NCI-H2227 (cell line): Measurements from ENCODE around the gene TAS2R60.

Experiments
- DNase-seq: peaks from one replicate; lab custom pipeline; 2025; ENCODE audit not compliant: unreplicated experiment; lab: John Stamatoyannopoulos, UW

The TAS2R60 gene

GRCh38 chr7:143437578-143437977 is 5.7 kb upstream of the TAS2R60 start:
- DNase-seq: no peak

DNA sequence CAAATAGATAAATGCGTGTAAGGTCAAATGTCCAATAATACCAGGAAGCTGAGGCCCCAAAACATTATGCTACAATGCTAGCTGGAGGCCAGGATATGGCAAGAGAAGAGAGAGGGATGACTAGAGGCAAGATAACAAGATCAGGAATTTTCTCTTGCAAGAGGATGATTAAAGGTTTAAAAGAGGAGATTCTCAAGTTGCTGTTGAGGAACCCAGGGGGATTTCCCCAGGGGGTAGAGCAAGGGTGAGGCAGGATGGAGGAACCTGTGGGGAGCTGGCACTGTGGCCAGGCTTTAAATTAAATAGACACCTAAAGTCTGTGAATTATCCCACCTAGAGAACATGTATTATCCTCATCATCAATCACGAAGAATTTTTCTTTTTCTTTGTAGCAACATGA is 3.4 kb upstream of the TAS2R60 start:
- no peak for DNase-seq

GRCh38 chr7:143444063-143444782 is 970 bp downstream of the TAS2R60 start:
- no peak for DNase-seq

DNA sequence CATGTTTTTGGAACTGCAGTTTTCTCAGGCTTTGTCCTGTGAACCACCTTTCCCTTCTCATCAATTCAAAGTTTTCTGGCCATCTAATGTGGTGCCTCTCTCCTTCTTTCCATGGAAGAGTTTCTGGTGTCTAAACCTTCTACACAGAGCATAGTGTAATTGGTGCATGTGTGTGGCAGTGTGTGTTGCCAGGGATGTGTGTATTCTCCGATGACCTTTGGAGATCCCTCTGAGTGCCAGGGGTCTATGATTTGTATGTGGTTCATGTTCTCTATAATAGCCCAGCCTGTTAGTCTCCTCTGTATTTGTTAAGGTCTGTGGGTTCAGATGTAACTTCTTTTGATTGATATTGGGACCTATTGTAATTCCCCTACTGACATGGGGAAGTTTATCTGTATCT is 1.5 kb downstream of the TAS2R60 start:
- DNase-seq: no peak

GRCh38 chr7:143447466-143447865 is 4.2 kb downstream of the TAS2R60 start:
- no peak for DNase-seq

- DNase-seq: no peak
These were observed 5.2 kb downstream of the TAS2R60 start for GRCh38 chr7:143448429-143448828.

DNA sequence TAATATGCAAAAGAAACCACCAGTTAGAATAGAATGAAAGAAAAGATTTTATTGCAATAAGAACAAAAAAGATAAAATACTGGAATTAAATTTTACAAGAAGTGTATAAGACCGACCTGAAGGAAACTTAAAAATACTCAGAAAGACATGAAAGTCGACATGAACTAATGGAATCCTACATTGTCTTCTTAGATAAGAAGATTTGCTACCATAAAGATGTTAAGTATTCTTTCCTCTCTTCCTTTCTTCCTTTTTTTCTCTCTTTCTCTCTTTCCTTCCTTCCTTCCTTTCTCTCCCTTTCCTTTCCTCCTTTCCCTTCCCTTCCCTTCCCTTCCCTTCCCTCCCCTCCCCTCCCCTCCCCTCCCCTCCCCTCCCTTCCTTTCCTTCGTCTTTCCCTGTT is 6.5 kb downstream of the TAS2R60 start:
- no peak for DNase-seq

DNA sequence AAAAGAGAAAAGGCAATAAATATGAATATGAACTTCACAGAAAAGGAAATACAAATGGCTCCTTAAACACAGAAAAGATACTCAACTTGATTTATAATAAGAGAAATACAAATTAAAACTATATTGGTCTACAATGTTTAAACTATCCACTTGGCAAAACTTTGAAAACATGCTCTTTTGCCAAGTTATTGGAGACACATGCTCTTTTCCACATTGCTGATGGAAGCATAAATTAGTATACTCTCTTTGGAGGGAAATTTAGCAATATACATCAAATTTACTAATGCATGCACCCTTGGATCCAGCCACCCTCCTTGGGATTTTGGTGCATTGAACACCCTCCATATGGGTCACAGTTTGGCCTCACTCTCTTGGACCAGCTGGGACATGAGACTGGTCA is 7.9 kb downstream of the TAS2R60 start:
- DNase-seq: no peak

DNA sequence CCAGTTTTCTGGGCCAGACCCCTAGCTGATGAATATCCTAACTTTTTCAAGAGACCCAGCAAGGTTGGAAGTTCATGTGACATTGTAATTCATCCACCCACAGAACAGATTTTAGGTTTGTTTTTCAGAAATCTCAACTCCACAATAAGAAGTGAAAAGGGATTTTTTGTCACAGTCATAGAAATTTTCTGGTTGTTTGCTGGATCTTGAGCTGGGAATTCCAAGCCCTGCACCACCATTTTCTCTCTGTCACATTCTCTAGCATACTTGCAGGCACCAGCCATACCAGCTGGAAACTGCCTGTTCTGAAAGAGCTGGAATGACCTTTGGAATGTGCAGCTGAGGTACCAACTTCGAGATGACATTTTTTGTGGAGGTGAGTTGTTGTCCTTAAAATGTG is 8.5 kb downstream of the TAS2R60 start:
- DNase-seq: no peak

DNA sequence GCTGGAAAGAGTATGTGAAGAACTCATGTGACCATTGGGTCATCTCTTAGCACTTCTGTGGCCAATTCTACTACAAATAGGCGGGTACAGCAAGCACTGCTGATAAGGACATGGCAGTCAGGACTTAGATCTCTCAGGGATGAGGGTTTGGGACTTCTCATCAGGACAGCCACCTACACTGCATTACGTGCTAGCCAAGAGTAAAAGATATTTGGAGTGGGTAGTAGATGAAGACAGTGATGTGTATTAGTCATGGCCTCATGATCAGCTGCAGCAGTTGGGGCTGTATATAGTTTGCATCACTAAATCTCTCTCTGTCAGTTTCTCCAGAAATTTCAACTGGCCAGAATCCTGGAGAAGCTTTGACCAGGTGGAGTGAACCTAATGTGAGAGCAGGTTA is 9.2 kb downstream of the TAS2R60 start:
- no peak for DNase-seq

- no peak for DNase-seq
These were observed 10.9 kb downstream of the TAS2R60 start for GRCh38 chr7:143454091-143454680.

DNA sequence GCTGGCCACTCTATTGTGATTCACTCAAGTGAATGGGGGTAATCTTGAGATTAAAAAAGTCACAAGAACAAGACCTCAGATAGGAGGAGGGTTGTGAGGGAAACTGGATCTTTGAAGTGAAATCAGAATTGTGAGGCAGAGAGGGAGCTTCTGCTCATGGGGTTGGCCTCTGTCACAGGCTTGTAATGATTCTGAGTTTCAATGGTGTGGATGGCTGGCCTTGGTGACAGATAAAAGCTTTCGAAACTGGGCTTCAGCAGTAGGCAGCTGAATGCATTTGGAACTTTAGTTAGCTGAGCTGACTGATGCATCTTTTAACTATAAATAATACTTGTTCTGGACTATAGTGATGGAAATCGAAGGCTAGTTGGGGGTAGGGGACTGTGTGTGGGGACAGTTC is 12.2 kb downstream of the TAS2R60 start:
- no peak for DNase-seq

- no peak for DNase-seq
These were observed 12.7 kb downstream of the TAS2R60 start for GRCh38 chr7:143455942-143456341.

DNA sequence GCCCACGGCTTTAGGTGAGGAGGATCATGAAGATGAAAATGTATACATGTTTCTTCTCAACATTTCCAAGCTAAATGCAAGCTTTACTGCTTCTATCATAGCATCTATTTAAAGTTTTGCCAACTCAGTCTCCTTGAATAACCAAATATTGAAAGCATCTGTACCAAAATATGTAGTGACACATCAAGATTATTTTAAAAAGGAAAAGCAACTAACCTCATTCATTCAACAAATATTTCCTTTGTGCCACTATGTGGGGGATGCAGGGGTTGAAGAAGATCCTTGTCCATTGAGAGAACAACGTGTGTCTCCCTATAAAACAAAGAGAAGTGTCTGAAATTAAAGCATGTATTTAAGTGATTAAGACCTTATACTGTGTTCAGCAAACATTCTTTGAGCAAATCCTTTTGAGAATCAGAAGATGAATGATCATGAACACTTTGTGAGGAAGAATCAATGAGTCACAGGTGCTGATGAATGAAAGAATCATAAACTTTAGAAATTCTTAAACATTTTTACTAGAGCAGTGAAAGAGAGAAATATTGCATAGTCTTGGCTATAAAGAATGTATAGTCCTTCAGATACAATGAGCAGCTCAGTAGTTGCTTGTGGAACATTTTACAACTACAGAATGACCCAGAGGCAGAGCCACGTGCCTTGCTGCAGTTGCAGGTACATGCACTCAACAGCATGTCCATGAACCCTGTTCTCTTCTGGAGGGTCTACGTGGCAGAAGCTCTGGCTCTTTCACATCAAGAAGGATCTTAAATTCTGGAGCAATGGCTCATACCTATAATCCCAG is 13.9 kb downstream of the TAS2R60 start:
- DNase-seq: no peak

GRCh38 chr7:143458263-143458662 is 15.0 kb downstream of the TAS2R60 start:
- no peak for DNase-seq

DNA sequence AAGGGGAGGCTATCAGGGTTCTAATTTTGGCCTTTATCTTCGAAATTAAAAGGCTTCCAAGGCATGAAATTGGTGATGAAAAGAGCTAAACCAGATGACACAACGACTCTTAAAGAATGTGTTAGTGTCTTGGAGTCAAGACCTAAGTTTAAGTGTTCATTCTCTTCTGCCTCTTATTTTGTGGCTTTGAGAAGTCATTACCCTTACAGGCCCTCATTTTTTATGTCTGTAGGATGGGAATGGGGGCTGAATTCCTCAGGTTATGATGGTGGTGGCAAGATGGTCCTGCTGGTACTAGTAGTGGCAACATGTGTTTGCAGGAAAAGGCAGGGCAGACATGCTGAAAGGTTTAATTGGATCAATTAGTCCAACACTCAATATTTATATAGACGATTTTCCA is 15.4 kb downstream of the TAS2R60 start:
- no peak for DNase-seq

GRCh38 chr7:143459359-143459758 is 16.1 kb downstream of the TAS2R60 start:
- DNase-seq: no peak

DNA sequence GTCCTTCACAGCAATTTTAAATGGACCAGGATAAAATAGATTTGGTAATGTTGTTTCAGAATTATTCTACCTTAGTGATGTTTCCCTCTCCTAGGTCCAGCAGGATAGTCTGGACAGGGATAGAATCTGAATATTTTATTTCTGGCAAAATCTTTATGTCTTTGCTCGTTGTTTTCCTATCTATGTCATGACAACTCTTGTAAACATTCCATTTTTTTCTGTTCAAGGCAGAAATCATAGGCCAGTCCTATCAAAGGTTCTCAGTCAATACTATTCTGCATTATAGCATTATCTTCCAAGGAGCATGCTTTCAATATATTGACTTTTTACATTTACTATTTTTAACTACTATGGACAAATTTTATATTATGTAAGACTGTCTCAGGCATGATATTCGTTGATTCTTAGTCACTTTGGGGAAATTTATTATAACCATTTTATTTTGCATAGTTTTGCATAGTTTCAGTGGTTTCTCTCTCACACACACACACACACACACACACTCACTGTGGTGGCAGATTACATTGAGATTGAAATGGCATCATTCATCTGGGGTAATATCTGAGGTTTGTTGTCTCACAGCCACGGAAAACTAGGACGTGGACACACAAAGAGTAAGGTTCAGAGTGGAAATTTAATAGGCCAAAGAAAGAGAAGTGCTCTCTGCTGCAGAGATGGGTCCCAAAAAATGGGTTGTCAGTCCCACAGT is 17.2 kb downstream of the TAS2R60 start:
- no peak for DNase-seq

DNA sequence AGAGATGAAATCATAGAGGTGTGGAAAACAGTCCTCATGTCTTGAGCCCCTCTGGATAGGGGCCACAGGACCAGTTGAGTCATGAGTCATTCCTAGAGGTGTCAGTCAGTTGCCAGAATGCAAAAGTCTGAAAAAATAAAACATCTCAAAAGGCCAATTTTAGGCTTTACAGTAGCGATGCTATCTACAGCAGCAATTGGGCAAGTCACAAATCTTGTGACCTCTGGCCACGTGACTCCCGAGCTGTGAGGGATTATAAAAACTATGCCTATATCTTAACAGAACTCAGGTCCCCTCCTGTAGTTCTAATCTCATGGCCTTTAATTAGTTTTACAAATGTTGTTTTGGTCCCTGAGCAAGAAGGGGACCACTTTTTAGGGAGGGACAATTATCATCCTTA is 18.8 kb downstream of the TAS2R60 start:
- DNase-seq: no peak

DNA sequence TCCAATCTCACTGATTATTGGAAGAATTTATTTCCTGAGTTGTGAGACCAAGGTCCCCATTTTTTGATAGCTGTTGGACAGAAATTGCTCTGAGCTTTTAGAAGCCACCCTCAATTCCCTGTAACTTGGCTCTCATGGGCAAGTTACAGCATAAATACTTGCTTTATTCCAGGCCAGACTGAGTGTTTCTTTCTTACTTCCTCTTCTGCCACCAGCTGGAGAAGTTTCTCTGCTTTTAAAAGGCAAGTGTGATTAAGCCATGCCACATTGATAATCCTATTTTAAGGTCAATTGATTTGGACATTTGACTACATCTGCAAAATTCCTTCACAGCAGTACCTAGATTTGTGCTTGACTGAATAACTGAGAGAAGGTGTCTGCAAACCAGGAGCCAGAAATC is 20.3 kb downstream of the TAS2R60 start:
- no peak for DNase-seq

DNA sequence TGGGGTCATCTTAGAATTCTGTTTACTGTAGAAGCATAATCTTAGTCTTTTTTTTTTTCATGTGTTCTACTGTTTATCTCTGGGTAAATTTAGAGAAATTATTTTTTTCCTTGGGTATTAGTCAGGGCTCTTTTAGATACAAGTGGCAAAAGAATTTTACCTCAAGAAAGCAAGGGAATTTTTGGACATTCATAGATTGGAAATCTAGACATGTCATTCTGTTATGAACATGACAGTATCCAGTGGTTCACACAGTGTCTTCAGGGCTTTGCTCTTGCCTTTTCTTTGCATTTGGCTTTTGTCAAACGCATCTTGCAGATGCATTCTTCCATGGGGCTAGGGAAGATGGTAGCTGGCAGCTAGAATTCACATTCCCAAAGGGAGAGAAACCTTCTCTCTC is 20.7 kb downstream of the TAS2R60 start:
- DNase-seq: no peak

DNA sequence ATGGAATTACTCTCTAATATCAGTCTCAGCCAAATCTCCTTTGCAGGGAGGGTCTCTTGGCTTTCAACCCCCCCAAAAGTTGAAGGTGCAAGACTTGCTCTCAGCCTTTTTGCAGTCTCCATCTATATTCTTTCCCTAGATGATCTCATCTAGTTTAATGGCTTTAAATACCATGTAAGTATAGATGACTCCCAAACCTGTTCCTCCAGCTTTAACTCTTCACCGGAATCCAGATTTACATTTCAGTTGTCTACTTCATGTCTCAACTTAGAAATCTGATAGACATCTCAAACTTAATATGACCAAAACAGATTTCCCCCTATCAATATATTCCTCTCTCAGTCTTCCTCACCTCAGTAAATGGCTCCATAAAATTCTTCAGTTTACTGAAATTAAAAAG is 24.5 kb downstream of the TAS2R60 start:
- DNase-seq: no peak
